ENCODE results near the gene STK24. TPM values are rescaled to one million over a fixed set of nuclear protein-coding genes. Genes with fewer than 3 reads are reported as not detected.
A peak's percentile ranks its signal among the peaks of the same experiment; 100 is the strongest.

The STK24 gene
- total RNA-seq, 2 donors from 2014 or later = 115 to 125 TPM

GRCh38 chr13:98493042-98493712 is 83.7 kb downstream of the STK24 start:
- Mint-ChIP-seq H3K27me3 (ENCODE audit: insufficient read depth) (no peaks in the 10 kb centered on the region), H3K27ac (no peak overlapping the region), H3K4me1 (peaks cover 39% of the 10 kb centered on the region), H3K4me3 (no peak overlapping the region), H3K9me3 (no peaks in the 10 kb centered on the region), H3K36me3 (ENCODE audit: low read depth) (peaks cover 6% of the 10 kb centered on the region)
- TF ChIP-seq CTCF (conservative IDR thresholded peaks at IDR 0.05) = no peak
- Histone ChIP-seq H3K27me3 (ENCODE audit: control insufficient read depth, insufficient read depth, low read length, poor library complexity, severe bottlenecking) (no peaks in the 10 kb centered on the region), H3K27ac (ENCODE audit: low read depth, low read length) (no peak overlapping the region), H3K9ac (ENCODE audit: extremely low read depth, low read length, poor library complexity, severe bottlenecking) (no peak overlapping the region), H3K36me3 (ENCODE audit: control insufficient read depth, insufficient read depth, low read length) (peaks cover 12% of the 10 kb centered on the region), H3K4me3 (ENCODE audit: low read length) (no peak overlapping the region), H3K4me1 (ENCODE audit: control insufficient read depth, insufficient read depth, low read length) (peaks cover 12% of the 10 kb centered on the region), H3K9me3 (ENCODE audit: control insufficient read depth, low read length) (no peaks in the 10 kb centered on the region)
- no peak for DNase-seq
- WGBS, 2 experiments (ENCODE audit: insufficient coverage in 1 of 2, insufficient read length in 1 of 2) = 88 to 100% methylated on average over 3 to 5 of the region's 6 CpGs

DNA sequence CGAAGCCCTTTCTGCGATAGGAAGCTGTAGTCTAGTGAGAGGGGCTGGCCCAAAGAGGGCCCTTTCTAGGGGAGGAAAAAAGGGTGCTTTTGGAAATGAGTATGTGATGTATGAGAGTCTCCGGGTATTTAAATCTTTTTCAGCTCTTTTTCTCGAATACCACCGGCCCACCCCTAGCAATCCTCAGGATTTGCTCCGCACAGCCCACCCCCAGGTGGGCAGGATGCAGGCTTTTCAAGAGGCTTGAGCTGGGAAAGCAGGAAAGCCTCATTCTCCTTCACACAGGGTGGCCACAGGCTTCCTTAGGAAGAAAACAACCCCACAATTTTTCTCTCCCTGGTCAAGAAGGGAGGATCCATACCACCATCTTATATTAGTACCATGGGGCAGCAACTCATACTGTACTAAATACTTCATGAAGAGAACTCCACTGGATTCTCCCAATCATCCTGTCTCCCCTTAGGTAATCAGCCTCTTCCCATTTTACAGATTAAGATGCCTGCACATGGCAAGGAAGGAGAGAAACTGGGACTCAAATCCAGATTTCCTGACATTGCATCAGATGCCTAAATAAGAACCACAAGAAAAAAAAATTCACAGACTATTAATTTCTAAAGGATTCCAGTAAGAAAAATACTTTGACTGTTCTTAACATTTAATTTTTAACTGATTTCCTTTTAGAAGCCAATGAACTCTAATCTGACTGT is 84.4 kb downstream of the STK24 start:
- no peaks in the 10 kb centered on the region for H3K27me3 ChIP-seq (ENCODE audit: control insufficient read depth, insufficient read depth, low read length, poor library complexity, severe bottlenecking)
- H3K9me3 ChIP-seq (ENCODE audit: control insufficient read depth, low read length) = no peaks in the 10 kb centered on the region
- Mint-ChIP-seq H3K4me3 (no peak overlapping the region), H3K27me3 (ENCODE audit: insufficient read depth) (no peaks in the 10 kb centered on the region), H3K9me3 (no peaks in the 10 kb centered on the region), H3K4me1 (peaks cover 38% of the 10 kb centered on the region), H3K36me3 (ENCODE audit: low read depth) (peaks cover 2% of the 10 kb centered on the region), H3K27ac (peak overlapping the region; percentile 24)
- peak; percentile 67 for DNase-seq
- peaks cover 7% of the 10 kb centered on the region for H3K36me3 ChIP-seq (ENCODE audit: control insufficient read depth, insufficient read depth, low read length)
- WGBS, 2 experiments (ENCODE audit: insufficient coverage in 1 of 2, insufficient read length in 1 of 2) = 38 to 48% methylated on average over 6 of the region's 6 CpGs
- no peak overlapping the region for H3K27ac ChIP-seq (ENCODE audit: low read depth, low read length)
- no peak overlapping the region for H3K4me3 ChIP-seq (ENCODE audit: low read length)
- no peak for TF ChIP-seq CTCF (conservative IDR thresholded peaks at IDR 0.05)
- peaks cover 12% of the 10 kb centered on the region for H3K4me1 ChIP-seq (ENCODE audit: control insufficient read depth, insufficient read depth, low read length)
- no peak overlapping the region for H3K9ac ChIP-seq (ENCODE audit: extremely low read depth, low read length, poor library complexity, severe bottlenecking)

GRCh38 chr13:98490866-98491265 is 86.0 kb downstream of the STK24 start:
- 97 to 98% methylated on average over 5 to 8 of the region's 8 CpGs for WGBS, 2 experiments (ENCODE audit: insufficient coverage in 1 of 2, insufficient read length in 1 of 2)

More at GRCh38 chr13:98490866-98491265, 86.0 kb downstream of the STK24 start:
- Histone ChIP-seq H3K27ac (ENCODE audit: low read depth, low read length) (no peak overlapping the region), H3K27me3 (ENCODE audit: control insufficient read depth, insufficient read depth, low read length, poor library complexity, severe bottlenecking) (no peaks in the 10 kb centered on the region), H3K9me3 (ENCODE audit: control insufficient read depth, low read length) (no peaks in the 10 kb centered on the region), H3K9ac (ENCODE audit: extremely low read depth, low read length, poor library complexity, severe bottlenecking) (no peak overlapping the region), H3K36me3 (ENCODE audit: control insufficient read depth, insufficient read depth, low read length) (peaks cover 7% of the 10 kb centered on the region), H3K4me1 (ENCODE audit: control insufficient read depth, insufficient read depth, low read length) (peaks cover 5% of the 10 kb centered on the region), H3K4me3 (ENCODE audit: low read length) (no peak overlapping the region)
- DNase-seq = peak; percentile 42
- no peak overlapping the region for H3K27ac Mint-ChIP-seq
- H3K36me3 Mint-ChIP-seq (ENCODE audit: low read depth) = peaks cover 1% of the 10 kb centered on the region
- no peak overlapping the region for H3K4me3 Mint-ChIP-seq
- no peak for TF ChIP-seq CTCF (conservative IDR thresholded peaks at IDR 0.05)
- H3K27me3 Mint-ChIP-seq (ENCODE audit: insufficient read depth) = no peaks in the 10 kb centered on the region
- peaks cover 31% of the 10 kb centered on the region for H3K4me1 Mint-ChIP-seq
- H3K9me3 Mint-ChIP-seq = no peaks in the 10 kb centered on the region

Measured in endodermal cell (in vitro differentiated cells).